ENCODE results near the gene DNA2.
"Not testable (repeated sequence)": the region's sequence is repeated elsewhere in the genome, so short reads cannot be mapped to it uniquely, and the experiment has no call there.

DNA2 gene

GRCh38 chr10:68471586-68472408 lies at the start of gene DNA2:
DNA2 (minus strand) TSS chr10:68471973; CDS start chr10:68471864, 109 bp downstream.
- DNase-seq, result no peak

- not testable (repeated sequence) for DNase-seq
Measured at GRCh38 chr10:68518609-68519008, 46.8 kb upstream of the DNA2 start.

GRCh38 chr10:68517188-68517587 lies 45.4 kb upstream of the DNA2 start:
- DNase-seq, result no peak

- no peak for DNase-seq
Measured at GRCh38 chr10:68516766-68517165, 45.0 kb upstream of the DNA2 start.

- DNase-seq, result not testable (repeated sequence)
Measured at GRCh38 chr10:68516216-68516615, 44.4 kb upstream of the DNA2 start.

- DNase-seq, result no peak
Measured at GRCh38 chr10:68508090-68508489, 36.3 kb upstream of the DNA2 start.

- DNase-seq, result no peak
Measured at GRCh38 chr10:68506411-68506810, 34.6 kb upstream of the DNA2 start.

- DNase-seq, result no peak
Measured at GRCh38 chr10:68502846-68503245, 31.1 kb upstream of the DNA2 start.

GRCh38 chr10:68501691-68502090 lies 29.9 kb upstream of the DNA2 start:
- DNase-seq, result no peak

GRCh38 chr10:68499544-68499943 lies 27.8 kb upstream of the DNA2 start:
- no peak for DNase-seq

- no peak for DNase-seq
Measured at GRCh38 chr10:68496072-68496471, 24.3 kb upstream of the DNA2 start.

GRCh38 chr10:68492118-68492517 lies 20.3 kb upstream of the DNA2 start:
- DNase-seq, result no peak

GRCh38 chr10:68489919-68490318 lies 18.1 kb upstream of the DNA2 start:
- no peak for DNase-seq

- no peak for DNase-seq
Measured at GRCh38 chr10:68474021-68474420, 2.2 kb upstream of the DNA2 start.

- no peak for DNase-seq
Measured at GRCh38 chr10:68471063-68471585, 649 bp downstream of the DNA2 start.

- no peak for DNase-seq
Measured at GRCh38 chr10:68470300-68470699, 1.5 kb downstream of the DNA2 start.

- DNase-seq, result no peak
Measured at GRCh38 chr10:68469838-68470237, 1.9 kb downstream of the DNA2 start.

- not testable (repeated sequence) for DNase-seq
Measured at GRCh38 chr10:68464729-68465128, 7.0 kb downstream of the DNA2 start.

GRCh38 chr10:68463365-68464093 lies 8.2 kb downstream of the DNA2 start:
- no peak for DNase-seq

- no peak for DNase-seq
Measured at GRCh38 chr10:68462536-68462935, 9.2 kb downstream of the DNA2 start.

GRCh38 chr10:68461032-68461431 lies 10.7 kb downstream of the DNA2 start:
- no peak for DNase-seq

GRCh38 chr10:68449698-68450097 lies 22.1 kb downstream of the DNA2 start:
- not testable (repeated sequence) for DNase-seq

GRCh38 chr10:68446179-68446578 lies 25.6 kb downstream of the DNA2 start:
- DNase-seq, result no peak

GRCh38 chr10:68442971-68443370 lies 28.8 kb downstream of the DNA2 start:
- no peak for DNase-seq

All from NCI-H524 treated with DMSO at 0.1 percent for 48 hours (cell line).